NCI-H2196 (cell line): ENCODE results near the gene CACNA2D4.

Source experiments
- DNase-seq: peaks from one replicate; lab custom pipeline; 2025; ENCODE audit not compliant: unreplicated experiment; lab: John Stamatoyannopoulos, UW

Gene CACNA2D4

GRCh38 chr12:1920436-1920835, 2.0 kb upstream of the CACNA2D4 start:
- DNase-seq = no peak

DNA sequence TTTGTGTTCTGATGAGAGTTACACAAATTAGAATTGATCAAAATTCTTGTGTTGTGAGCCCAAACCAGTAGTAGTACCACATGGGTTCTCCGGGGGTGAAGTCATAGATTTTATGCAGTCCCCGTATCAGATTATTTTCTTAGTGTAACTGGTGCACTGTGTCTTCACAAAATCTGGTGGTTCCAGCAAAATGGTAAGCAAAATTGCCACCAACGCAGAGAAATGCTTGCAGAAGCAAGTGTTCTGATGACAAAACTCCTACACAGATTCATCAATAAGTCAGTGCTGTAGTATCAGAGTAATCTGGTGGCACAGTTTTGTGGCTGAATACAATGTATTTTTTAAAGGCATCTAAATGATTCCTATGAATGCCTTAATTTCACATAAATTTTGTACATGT, 1.3 kb upstream of the CACNA2D4 start:
- no peak for DNase-seq

- no peak for DNase-seq
Measured at GRCh38 chr12:1919284-1919683, 832 bp upstream of the CACNA2D4 start.

DNA sequence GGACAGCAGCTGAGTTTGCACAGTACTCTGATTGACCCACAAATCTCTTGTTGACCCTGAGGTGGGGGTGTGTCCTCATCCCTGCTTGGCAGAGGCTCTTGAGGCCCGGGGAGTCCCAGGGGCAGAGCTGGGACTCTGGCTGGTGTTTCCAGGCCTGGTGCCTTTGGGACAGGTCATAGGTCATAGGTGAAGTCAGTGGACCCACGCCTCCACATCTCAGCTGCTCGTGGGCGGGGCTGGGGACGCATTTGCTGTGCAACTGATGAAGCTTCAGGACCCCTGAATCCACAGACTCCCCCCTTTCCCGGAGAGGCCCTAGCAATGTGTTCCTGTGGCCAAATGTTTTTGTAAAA, 408 bp upstream of the CACNA2D4 start:
- no peak for DNase-seq

DNA sequence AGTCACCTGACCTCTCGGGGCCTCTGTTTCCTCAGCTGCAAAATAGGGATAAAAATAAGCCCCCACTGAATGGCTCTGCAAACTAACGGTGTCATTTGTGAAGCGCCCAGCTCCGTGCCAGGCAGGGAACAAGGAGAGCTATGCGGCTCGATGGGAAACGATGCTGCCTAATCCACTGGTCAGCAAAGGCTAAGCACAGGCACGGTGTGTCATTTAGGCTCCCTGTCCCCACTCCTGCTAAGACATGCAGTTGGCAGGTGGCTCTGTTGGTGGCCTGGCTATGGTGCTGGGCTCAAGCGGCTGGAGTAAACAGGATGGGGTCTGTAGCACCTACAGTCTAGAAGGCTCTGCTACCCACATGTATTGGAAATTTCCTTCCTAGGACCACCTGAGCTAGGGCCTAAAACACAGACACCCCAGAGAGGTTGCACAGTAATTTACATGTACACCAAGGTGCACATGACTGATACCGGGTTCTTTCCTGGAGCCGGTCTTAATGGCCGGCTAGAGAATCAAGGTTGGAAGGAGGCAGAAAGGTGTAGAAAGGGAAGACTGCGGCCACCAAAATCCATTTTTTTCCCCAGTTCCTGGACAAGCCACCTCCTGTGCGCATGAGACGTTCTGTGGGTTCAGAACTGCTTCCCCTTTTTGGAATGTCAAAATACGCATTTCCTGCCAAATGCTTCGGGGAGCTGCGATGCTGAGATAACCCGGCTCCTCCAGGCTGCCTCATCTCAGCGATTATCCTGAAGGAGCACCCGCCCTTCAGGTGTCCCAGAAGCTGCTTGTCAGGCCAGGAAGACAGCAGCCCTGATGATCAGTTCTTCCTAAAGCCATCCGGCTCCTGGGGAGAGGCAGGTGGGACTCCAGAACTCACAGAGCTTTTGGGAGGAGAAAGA, 1.0 kb downstream of the CACNA2D4 start:
- DNase-seq = no peak

DNA sequence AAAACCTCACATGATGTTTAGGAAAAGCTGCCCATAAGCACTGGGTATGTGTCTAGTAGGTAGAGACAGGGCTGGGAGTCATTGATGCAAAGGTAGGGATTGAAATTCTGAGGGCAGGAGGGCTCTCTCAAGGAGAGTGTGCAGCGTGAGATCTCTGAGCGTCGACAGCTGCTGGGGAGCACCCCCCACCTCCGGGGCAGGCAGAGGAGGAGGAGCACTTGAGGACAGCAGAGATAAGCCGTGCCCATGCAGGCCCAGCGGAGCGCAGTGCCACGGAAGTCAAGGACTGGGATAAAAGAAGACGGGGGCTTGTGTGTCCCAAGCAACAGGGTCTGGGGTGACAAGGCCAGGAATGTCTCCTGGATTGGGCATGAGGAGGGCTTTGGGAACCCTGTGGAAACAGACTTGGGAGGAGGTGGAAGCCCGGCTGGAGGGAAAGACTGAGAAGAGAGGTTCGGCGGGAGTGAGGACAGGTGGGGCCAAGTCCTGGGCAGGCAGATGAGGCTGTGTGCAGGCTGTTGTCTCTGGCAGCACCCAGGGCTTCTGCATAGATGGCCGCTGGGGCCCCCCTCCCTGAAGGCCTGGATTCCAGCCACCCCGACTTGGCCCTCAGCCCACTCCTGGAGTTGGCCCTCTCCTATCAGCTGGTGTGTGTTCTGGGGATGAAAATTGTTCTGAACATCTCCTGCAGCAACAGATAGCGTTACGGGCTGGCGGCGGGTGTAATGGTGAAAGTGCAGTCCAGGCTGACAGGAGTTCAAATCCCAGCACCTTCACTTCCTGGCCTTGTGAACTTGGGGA, 1.9 kb downstream of the CACNA2D4 start:
- peak; percentile 33 for DNase-seq

GRCh38 chr12:1915082-1915968, 3.1 kb downstream of the CACNA2D4 start:
- DNase-seq = no peak

DNA sequence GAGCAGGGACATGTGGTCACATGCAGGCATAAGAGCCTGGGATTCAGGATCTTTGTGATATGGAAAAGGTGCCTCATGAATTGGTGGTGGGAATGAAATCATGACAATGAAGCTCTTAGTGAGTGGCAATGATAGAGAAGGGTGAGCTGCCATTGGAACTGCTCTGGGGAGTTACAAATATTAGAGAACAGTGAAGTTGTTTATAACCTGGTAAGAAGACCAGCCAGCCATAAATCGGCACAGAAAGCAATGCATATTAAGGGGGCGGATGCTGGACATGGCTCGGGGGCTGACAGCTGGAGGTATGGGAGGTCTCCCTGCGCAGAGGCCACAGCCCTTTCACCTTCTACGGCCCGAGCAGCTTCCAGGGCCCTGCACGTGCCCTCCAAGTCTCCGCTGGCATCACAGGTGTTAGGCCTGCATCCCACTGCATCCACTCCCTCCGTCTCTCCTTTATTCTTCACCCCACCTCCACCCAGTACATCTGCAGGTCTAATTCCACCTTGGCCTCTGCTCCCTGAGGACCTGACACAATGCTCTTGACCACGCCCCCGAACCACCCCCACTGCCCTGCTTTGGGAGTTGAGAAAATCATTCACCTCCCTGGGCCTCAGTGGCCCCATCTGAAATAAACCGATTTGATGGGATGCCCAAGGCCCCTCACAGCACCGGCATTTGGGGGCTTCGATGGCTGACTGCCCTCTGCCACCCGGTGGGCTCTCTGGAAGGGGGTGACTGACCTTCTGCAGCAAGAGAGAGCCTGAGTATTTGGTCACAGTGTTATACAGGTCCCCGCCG, 4.1 kb downstream of the CACNA2D4 start:
- no peak for DNase-seq

GRCh38 chr12:1913377-1914113, 4.9 kb downstream of the CACNA2D4 start:
- no peak for DNase-seq

GRCh38 chr12:1912580-1913376, 5.7 kb downstream of the CACNA2D4 start:
- DNase-seq = no peak

DNA sequence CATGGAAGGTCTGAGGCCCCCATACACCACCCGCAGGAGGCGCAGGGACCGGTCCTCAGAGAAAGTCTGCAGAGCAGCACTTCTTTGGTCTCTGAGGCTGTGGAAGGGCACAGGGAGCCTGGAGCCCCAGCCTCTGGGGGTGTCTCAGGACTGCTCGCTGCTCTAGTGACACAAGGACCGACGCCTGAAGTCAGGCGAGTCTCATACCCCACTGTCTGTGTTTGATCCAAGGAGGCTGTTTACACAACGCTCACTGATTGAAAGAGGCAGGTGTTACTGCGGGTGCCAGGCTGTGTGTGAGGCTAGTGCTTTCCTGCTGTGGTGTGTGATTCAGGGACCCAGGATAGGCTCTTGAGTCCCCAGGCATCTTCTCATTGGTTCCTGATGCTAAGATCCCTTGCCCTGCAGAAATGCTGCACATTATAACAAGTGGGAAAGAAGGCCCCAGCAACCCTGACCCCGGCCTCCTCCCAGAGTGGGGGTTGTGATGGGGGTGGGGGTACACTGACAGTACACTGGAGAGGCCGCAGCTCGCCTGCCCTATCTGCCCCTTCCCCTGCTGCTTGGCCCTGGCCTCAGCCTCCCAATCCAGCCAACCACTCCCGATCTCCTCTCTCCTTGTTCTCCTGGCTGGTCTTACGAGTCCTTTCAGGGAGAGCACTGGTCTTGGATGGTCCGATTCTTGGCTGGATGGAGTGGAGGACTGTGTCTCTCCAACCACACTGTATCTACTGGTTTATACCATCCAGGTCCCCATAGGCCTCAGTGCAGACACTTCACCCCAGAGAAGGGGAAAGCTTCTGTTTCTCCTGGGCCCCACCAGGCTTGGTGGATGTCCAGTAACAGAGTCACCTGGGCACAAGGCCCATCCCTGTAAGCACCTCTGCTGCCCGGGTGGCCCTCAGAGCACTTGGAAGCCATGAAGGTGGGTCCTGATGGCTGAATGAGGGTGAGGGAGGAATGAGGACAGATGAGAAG, 6.6 kb downstream of the CACNA2D4 start:
- peak; percentile 17 for DNase-seq

DNA sequence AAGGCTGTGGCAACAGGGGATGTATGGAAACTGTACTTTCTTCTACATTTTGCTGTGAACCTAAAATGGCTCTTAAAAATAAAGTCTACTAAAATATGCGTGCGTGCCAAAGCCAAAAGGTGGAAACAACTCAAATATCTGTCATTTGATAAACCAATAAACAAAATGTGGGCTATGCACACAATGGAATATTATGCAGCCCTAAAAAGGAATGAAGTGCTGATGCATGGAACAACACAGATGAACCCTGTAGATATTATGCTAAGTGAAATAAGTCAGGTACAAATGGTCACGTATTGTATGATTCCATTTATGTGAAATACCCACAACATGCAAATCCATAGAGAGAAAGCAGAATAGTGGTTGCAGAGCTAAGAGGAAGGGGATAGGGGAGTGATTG, 8.0 kb downstream of the CACNA2D4 start:
- no peak for DNase-seq

DNA sequence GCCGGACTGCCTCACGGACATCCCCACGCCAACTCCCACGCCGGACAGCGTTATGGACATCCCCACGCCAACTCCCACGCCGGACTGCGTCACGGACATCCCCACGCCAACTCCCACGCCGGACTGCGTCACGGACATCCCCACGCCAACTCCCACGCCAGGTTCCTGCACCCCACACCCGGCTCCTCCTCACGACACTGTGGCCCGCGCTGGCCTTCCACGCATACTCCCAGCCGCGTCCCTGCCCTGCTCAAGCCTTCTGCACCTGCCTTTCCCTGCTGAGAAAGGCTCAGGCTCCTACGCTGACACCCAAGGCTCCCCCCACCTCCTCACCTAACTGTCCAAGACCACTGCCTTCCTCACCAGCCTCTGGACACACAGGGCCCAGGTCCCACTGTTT, 9.7 kb downstream of the CACNA2D4 start:
- DNase-seq = no peak

DNA sequence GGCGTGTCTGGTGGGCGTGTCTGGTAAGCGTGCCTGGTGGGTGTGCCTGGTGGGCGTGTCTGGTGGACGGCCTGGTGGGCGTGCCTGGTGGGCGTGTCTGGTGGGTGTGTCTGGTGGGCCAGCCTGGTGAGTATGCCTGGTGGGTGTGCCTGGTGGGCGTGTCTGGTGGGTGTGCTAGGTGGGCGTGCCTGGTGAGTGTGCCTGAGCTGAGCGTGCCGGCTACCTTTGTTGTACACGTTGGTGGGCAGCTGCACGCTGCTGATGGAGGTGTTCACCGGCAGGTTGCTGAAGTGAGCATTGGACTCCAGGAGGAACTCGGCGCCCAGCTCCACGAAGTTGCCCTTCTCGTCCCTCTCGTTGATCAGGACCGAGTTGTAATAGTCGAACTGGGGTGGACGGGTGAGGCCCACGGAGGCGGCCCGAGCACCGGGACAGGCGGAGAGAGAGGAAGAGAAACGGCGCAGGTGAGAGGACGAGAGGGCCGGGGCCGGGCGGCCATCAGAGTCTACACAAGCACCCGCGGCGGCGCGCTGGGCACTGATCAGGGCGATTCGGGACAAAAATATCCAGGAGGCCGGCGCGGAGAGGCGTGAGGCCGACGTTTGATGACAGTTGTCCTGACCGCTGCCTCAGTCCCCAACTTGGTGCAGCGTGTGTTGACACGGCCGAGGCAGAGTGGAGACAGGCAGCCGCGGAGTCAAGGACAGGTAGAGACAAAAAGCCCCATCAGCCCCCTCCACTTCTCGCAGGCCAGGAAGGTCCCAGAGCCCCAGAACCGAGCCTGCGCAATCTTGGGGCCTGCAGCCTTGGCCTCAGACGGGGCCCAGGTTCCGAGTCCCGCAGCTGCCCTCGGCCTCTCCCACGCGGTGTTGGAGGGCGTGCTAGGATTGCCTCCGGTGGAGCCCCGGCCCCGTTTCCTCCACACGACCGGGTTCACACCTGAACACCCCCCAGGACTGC, 10.5 kb downstream of the CACNA2D4 start:
- DNase-seq = no peak

DNA sequence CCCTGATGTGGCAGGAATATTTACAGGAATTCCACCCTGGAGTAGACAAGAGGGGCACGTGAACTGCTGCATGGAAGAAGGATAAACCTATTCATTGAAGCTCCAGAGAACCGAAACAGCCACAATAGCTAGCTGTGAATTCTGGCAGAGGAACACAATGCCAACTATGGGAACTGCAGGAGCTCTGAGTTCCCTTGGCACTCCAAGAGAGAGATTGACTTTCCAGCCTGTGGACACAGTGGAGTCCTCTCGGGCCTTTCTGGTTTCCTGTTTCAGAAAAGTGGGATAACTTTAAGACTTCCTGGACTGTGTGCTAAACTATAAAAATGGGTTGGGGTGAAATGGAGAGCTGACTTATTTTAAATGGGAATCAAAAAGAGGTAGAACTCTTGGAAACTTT, 11.9 kb downstream of the CACNA2D4 start:
- no peak for DNase-seq

- no peak for DNase-seq
Measured at GRCh38 chr12:1904875-1905274, 13.6 kb downstream of the CACNA2D4 start.

- DNase-seq = no peak
Measured at GRCh38 chr12:1896964-1897363, 21.5 kb downstream of the CACNA2D4 start.
